Parathyroid adenoma (tissue), 2 donors: ENCODE measurements around the gene RHO.

Experiments
- H2AFZ ChIP-seq: fragments of 300-600 bp; sonication (generic); one replicate; pipeline ENCODE4 v1.7.0; 2017; ENCODE audit warnings: antibody characterized with exemption, mild to moderate bottlenecking
- H3K27ac ChIP-seq: fragments of 300-600 bp; sonication (generic); one replicate; pipeline ENCODE4 v1.7.0; 2017
- H3K27me3 ChIP-seq: fragments of 300-600 bp; sonication (generic); one replicate; pipeline ENCODE4 v1.7.0; 2017; ENCODE audit warnings: low read length; ENCODE audit not compliant: control insufficient read depth, insufficient read depth
- H3K36me3 ChIP-seq: fragments of 300-600 bp; sonication (generic); one replicate; pipeline ENCODE4 v1.7.0; 2017; ENCODE audit warnings: low read length; ENCODE audit not compliant: control insufficient read depth, insufficient read depth
- H3K4me1 ChIP-seq: fragments of 300-600 bp; sonication (generic); one replicate; pipeline ENCODE4 v1.7.0; 2017; ENCODE audit warnings: control low read depth
- H3K4me2 ChIP-seq: fragments of 300-600 bp; sonication (generic); one replicate; pipeline ENCODE4 v1.7.0; 2017; ENCODE audit warnings: low read length
- H3K4me3 ChIP-seq: fragments of 300-600 bp; sonication (generic); one replicate; pipeline ENCODE4 v1.7.0; 2017; ENCODE audit warnings: low read depth, low read length
- H3K79me2 ChIP-seq: fragments of 300-600 bp; sonication (generic); one replicate; pipeline ENCODE4 v1.7.0; 2017; ENCODE audit warnings: control low read depth
- H3K9ac ChIP-seq: fragments of 300-600 bp; sonication (generic); one replicate; pipeline ENCODE4 v1.7.0; 2017; ENCODE audit warnings: mild to moderate bottlenecking
- H3K9me3 ChIP-seq: fragments of 300-600 bp; sonication (generic); one replicate; pipeline ENCODE4 v1.7.0; 2017; ENCODE audit warnings: low read length; ENCODE audit not compliant: control insufficient read depth
- CTCF ChIP-seq: fragments of 300-600 bp; sonication (generic); IDR thresholded peaks from one replicate; pipeline ENCODE4 v1.7.0; 2017; ENCODE audit warnings: antibody characterized with exemption, mild to moderate bottlenecking
- donor health status: primary hyperparathyroidism.

RHO gene

GRCh38 chr3:129534428-129535027 is 6.1 kb downstream of the RHO start:
- no peak overlapping the region for H3K4me3 ChIP-seq
- H3K27ac ChIP-seq = no peak overlapping the region
- H3K9me3 ChIP-seq = no peaks in the 10 kb centered on the region
- H2AFZ ChIP-seq = peak overlapping the region; percentile 6
- H3K27me3 ChIP-seq = no peaks in the 10 kb centered on the region
- no peak overlapping the region for H3K9ac ChIP-seq
- peaks cover 16% of the 10 kb centered on the region for H3K4me1 ChIP-seq
- no peak overlapping the region for H3K4me2 ChIP-seq
- TF ChIP-seq CTCF = no peak
- no peaks in the 10 kb centered on the region for H3K79me2 ChIP-seq
- no peaks in the 10 kb centered on the region for H3K36me3 ChIP-seq

DNA sequence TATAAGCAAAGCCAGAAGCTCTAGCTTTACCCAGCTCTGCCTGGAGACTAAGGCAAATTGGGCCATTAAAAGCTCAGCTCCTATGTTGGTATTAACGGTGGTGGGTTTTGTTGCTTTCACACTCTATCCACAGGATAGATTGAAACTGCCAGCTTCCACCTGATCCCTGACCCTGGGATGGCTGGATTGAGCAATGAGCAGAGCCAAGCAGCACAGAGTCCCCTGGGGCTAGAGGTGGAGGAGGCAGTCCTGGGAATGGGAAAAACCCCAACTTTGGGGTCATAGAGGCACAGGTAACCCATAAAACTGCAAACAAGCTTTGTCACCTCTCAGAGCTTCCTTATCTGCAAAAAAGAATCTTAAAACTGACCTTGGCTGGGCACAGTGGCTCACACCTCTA is 6.6 kb downstream of the RHO start:
- Histone ChIP-seq H3K4me1 (peaks cover 16% of the 10 kb centered on the region), H3K79me2 (no peaks in the 10 kb centered on the region), H3K4me2 (no peak overlapping the region), H3K27ac (no peak overlapping the region), H3K4me3 (no peak overlapping the region), H3K27me3 (no peaks in the 10 kb centered on the region), H2AFZ (no peak overlapping the region), H3K9ac (no peak overlapping the region), H3K36me3 (no peaks in the 10 kb centered on the region), H3K9me3 (no peaks in the 10 kb centered on the region)
- no peak for TF ChIP-seq CTCF

DNA sequence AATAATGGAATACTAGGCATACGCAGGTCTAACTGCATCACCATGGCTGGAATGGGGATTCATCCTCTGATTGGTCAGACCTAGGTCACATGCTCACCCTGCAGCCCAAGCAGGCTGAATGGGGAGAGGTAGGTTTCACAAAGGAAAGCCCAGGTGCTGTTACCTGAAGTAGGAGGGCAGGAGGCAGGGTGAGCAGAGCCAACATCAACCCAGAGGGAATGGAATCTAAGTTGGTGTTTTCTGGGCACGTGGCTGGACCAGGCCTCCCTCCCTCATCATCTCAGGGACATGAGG is 7.9 kb downstream of the RHO start:
- Histone ChIP-seq H3K4me3 (no peak overlapping the region), H3K36me3 (no peaks in the 10 kb centered on the region), H3K9me3 (no peaks in the 10 kb centered on the region), H3K79me2 (no peaks in the 10 kb centered on the region), H3K4me1 (peaks cover 16% of the 10 kb centered on the region), H2AFZ (peak overlapping the region; percentile 52), H3K4me2 (no peak overlapping the region), H3K27me3 (no peaks in the 10 kb centered on the region), H3K9ac (no peak overlapping the region), H3K27ac (no peak overlapping the region)
- TF ChIP-seq CTCF = no peak

- no peak for TF ChIP-seq CTCF
- Histone ChIP-seq H3K4me1 (peaks cover 16% of the 10 kb centered on the region), H3K4me3 (no peak overlapping the region), H3K27ac (no peak overlapping the region), H3K4me2 (no peak overlapping the region), H3K79me2 (no peaks in the 10 kb centered on the region), H3K9ac (no peak overlapping the region), H3K9me3 (no peaks in the 10 kb centered on the region), H2AFZ (no peak overlapping the region), H3K27me3 (no peaks in the 10 kb centered on the region), H3K36me3 (no peaks in the 10 kb centered on the region)
Observed at GRCh38 chr3:129536804-129537203, 8.4 kb downstream of the RHO start.

DNA sequence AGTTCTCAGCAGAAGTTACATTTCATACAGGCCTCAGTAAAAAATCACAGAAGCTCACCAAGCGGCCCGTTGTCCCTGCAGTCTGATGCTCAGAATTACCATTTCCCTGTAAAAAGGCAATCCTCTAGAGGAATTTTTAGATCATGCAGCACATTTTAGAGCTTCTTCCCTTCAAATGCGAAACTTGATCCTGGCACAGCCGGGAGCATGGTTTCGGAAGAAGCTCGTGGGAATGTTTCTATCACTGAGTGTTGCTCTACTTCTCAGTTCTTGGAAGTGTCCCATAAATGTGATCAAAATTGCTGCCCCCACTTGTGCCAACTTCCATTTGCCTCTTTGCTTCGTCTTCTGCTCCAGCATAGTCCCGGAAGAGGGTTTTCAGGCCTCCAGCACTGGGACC is 10.8 kb downstream of the RHO start:
- H3K4me2 ChIP-seq = no peak overlapping the region
- no peaks in the 10 kb centered on the region for H3K79me2 ChIP-seq
- H3K9ac ChIP-seq = no peak overlapping the region
- no peaks in the 10 kb centered on the region for H3K27me3 ChIP-seq
- H3K36me3 ChIP-seq = no peaks in the 10 kb centered on the region
- no peak for TF ChIP-seq CTCF
- H3K4me3 ChIP-seq = no peak overlapping the region
- no peak overlapping the region for H2AFZ ChIP-seq
- no peak overlapping the region for H3K27ac ChIP-seq
- H3K9me3 ChIP-seq = no peaks in the 10 kb centered on the region
- H3K4me1 ChIP-seq = peaks cover 14% of the 10 kb centered on the region
